GM23338 (cell line): ENCODE data around the gene KLHL1. TPM values are rescaled to one million over a fixed set of nuclear protein-coding genes. Genes with fewer than 3 reads are reported as not detected.

ENCODE experiments used
- ATAC-seq: fragments of 200-7000 bp; cut with Tn5 transposase; 3 replicates; pipeline ENCODE4 v1.9.1; 2020
- DNase-seq: peaks from one replicate; pipeline ENCODE4 v3.0.0-alpha.2; 2015; ENCODE audit warnings: low spot score
- H2AFZ ChIP-seq: fragments of 200-600 bp; sonication (generic); 2 replicates; pipeline ENCODE4 v1.8.0; 2016; ENCODE audit warnings: antibody characterized with exemption, mild to moderate bottlenecking, moderate library complexity
- H3F3A ChIP-seq: fragments of 200-600 bp; sonication (generic); replicated peaks from 2 replicates; pipeline ENCODE4 v1.8.0; 2017; ENCODE audit warnings: antibody characterized with exemption, mixed run types, low read depth
- H3K27ac ChIP-seq: fragments of 200-600 bp; sonication (generic); 2 replicates; pipeline ENCODE4 v1.6.1; 2016; ENCODE audit warnings: low read depth
- H3K27me3 ChIP-seq: fragments of 200-600 bp; sonication (generic); 2 replicates; pipeline ENCODE4 v1.8.0; 2016; ENCODE audit warnings: mild to moderate bottlenecking, mixed run types, moderate library complexity; ENCODE audit not compliant: insufficient read depth
- H3K36me3 ChIP-seq: fragments of 200-600 bp; sonication (generic); 2 replicates; pipeline ENCODE4 v1.8.0; 2016; ENCODE audit warnings: mild to moderate bottlenecking; ENCODE audit not compliant: insufficient read depth
- H3K4me1 ChIP-seq: fragments of 200-600 bp; sonication (generic); 2 replicates; pipeline ENCODE4 v1.8.0; 2016; ENCODE audit warnings: mild to moderate bottlenecking, moderate library complexity; ENCODE audit not compliant: insufficient read depth
- H3K4me2 ChIP-seq: fragments of 200-600 bp; sonication (generic); 2 replicates; pipeline ENCODE4 v1.7.1; 2017; ENCODE audit warnings: mixed run types
- H3K4me3 ChIP-seq: fragments of 200-600 bp; sonication (generic); 2 replicates; pipeline ENCODE4 v1.6.1; 2016; ENCODE audit warnings: mixed run types
- H3K79me2 ChIP-seq: fragments of 200-600 bp; sonication (generic); replicated peaks from 2 replicates; pipeline ENCODE4 v1.8.0; 2017; ENCODE audit warnings: mild to moderate bottlenecking; ENCODE audit not compliant: insufficient read depth
- H3K9me2 ChIP-seq: fragments of 200-600 bp; sonication (generic); 2 replicates; pipeline ENCODE4 v1.8.0; 2017; ENCODE audit not compliant: insufficient read depth
- H4K20me1 ChIP-seq: fragments of 200-600 bp; sonication (generic); replicated peaks from 2 replicates; pipeline ENCODE4 v1.8.0; 2017; ENCODE audit warnings: mild to moderate bottlenecking; ENCODE audit not compliant: insufficient read depth
- H3K27ac Mint-ChIP-seq: 2 replicates; pipeline ENCODE4 v1.8.0; 2020; ENCODE audit warnings: inconsistent platforms, mild to moderate bottlenecking, moderate library complexity, mixed read lengths
- H3K27me3 Mint-ChIP-seq: 3 replicates; pipeline ENCODE4 v1.8.0; 2022; ENCODE audit warnings: low read depth, mild to moderate bottlenecking, moderate library complexity, mixed read lengths, inconsistent platforms; ENCODE audit not compliant: insufficient read depth, poor library complexity
- H3K36me3 Mint-ChIP-seq: 3 replicates; pipeline ENCODE4 v1.8.0; 2021; ENCODE audit warnings: low read depth, mild to moderate bottlenecking, inconsistent platforms, moderate library complexity, mixed read lengths
- H3K4me1 Mint-ChIP-seq: 3 replicates; pipeline ENCODE4 v1.8.0; 2020; ENCODE audit warnings: mild to moderate bottlenecking, inconsistent platforms, mixed read lengths
- H3K4me3 Mint-ChIP-seq: 3 replicates; pipeline ENCODE4 v1.8.0; 2021; ENCODE audit warnings: moderate library complexity, mild to moderate bottlenecking, inconsistent platforms, mixed read lengths
- H3K9me3 Mint-ChIP-seq: 3 replicates; pipeline ENCODE4 v1.8.0; 2020; ENCODE audit warnings: moderate library complexity, mild to moderate bottlenecking, inconsistent platforms, mixed read lengths
- CREB1 ChIP-seq: fragments of 250-450 bp; sonication (Bioruptor Pico); IDR thresholded peaks from 2 replicates; pipeline ENCODE4 v1.5.0; 2020; ENCODE audit warnings: low read depth, mild to moderate bottlenecking, moderate library complexity
- CTCF ChIP-seq, 2 experiments: fragments of 200-600 bp in 1 of 2; sonication (generic) in 1 of 2; conservative IDR thresholded peaks; 2 replicates each; pipeline versions ENCODE4 v1.5.1 to v1.6.1; 2016 to 2017; ENCODE audit warnings: antibody characterized with exemption in 2 of 2, low read depth in 2 of 2, mild to moderate bottlenecking in 2 of 2, moderate library complexity in 1 of 2
- ETS1 ChIP-seq: IDR thresholded peaks from 2 replicates; pipeline ENCODE4 v1.6.1; 2016; ENCODE audit warnings: antibody characterized with exemption
- EZH2 ChIP-seq: fragments of 200-600 bp; sonication (generic); IDR thresholded peaks from one replicate; pipeline ENCODE4 v1.8.0; 2017; ENCODE audit warnings: antibody characterized with exemption, mild to moderate bottlenecking, low read depth; ENCODE audit not compliant: unreplicated experiment
- EZH2phosphoT487 ChIP-seq: fragments of 200-600 bp; sonication (generic); IDR thresholded peaks from one replicate; pipeline ENCODE4 v1.8.1; 2018; ENCODE audit warnings: antibody characterized with exemption; ENCODE audit not compliant: unreplicated experiment
- JUNB ChIP-seq: IDR thresholded peaks from one replicate; pipeline ENCODE4 v1.6.1; 2016; ENCODE audit warnings: antibody characterized with exemption; ENCODE audit not compliant: unreplicated experiment
- NANOG ChIP-seq: IDR thresholded peaks from 2 replicates; pipeline ENCODE4 v1.6.1; 2016; ENCODE audit warnings: antibody characterized with exemption, borderline replicate concordance
- POLR2AphosphoS5 ChIP-seq: IDR thresholded peaks from 2 replicates; pipeline ENCODE4 v1.6.1; 2016; ENCODE audit warnings: antibody characterized with exemption, low read depth
- REST ChIP-seq: IDR thresholded peaks from one replicate; pipeline ENCODE4 v1.6.1; 2018; ENCODE audit warnings: antibody characterized with exemption; ENCODE audit not compliant: unreplicated experiment
- STAT1 ChIP-seq: IDR thresholded peaks from one replicate; pipeline ENCODE4 v1.6.1; 2016; ENCODE audit warnings: antibody characterized with exemption; ENCODE audit not compliant: unreplicated experiment
- ZNF114 ChIP-seq: fragments of 250-450 bp; sonication (Bioruptor Pico); IDR thresholded peaks from 2 replicates; pipeline ENCODE4 v1.5.0; 2020; ENCODE audit warnings: mild to moderate bottlenecking, moderate library complexity
- ZNF331 ChIP-seq: fragments of 250-450 bp; sonication (Bioruptor Pico); IDR thresholded peaks from 2 replicates; pipeline ENCODE4 v1.5.0; 2020; ENCODE audit warnings: low read depth, mild to moderate bottlenecking, moderate library complexity
- ZNF462 ChIP-seq: fragments of 250-450 bp; sonication (Bioruptor Pico); IDR thresholded peaks from 2 replicates; pipeline ENCODE4 v1.5.0; 2020; ENCODE audit warnings: mild to moderate bottlenecking, moderate library complexity
- polyA plus RNA-seq: library from polyadenylated mRNA; unstranded; fragments of >200 nt; fragmentation: Nextera tagmentation; extraction: Ambion mirVana; gene quantifications from 2 replicates; pipeline ENCODE4 v1.2.1, GENCODE V29; 2016
- total RNA-seq: library from RNA; depleted of rRNA; stranded (reverse); fragments of >200 nt; shearing (Covaris generic); gene quantifications from 2 replicates; pipeline ENCODE4 v1.2.3, GENCODE V29; 2014

Gene KLHL1
- total and polyA plus RNA-seq, 2 experiments from 2014 or later, result not detected

GRCh38 chr13:70014337-70014736, 93.9 kb downstream of the KLHL1 start:
- H3K9me2 ChIP-seq, result no peaks in the 10 kb centered on the region
- Mint-ChIP-seq H3K36me3 (peaks cover 15% of the 10 kb centered on the region), H3K27me3 (no peaks in the 10 kb centered on the region), H3K4me3 (no peak overlapping the region), H3K9me3 (peaks cover 15% of the 10 kb centered on the region), H3K4me1 (no peaks in the 10 kb centered on the region), H3K27ac (no peak overlapping the region)
- no peaks in the 10 kb centered on the region for H3K27me3 ChIP-seq
- H4K20me1 ChIP-seq, result no peaks in the 10 kb centered on the region
- DNase-seq (no peak), ATAC-seq (no peak)
- no peak overlapping the region for H3K4me3 ChIP-seq
- H3K27ac ChIP-seq, result no peak overlapping the region
- H3K36me3 ChIP-seq, result no peaks in the 10 kb centered on the region
- H3F3A ChIP-seq, result no peaks in the 10 kb centered on the region
- no peak overlapping the region for H2AFZ ChIP-seq
- no peaks in the 10 kb centered on the region for H3K79me2 ChIP-seq
- TF ChIP-seq POLR2AphosphoS5 (no peak), CTCF (conservative IDR thresholded peaks at IDR 0.05; ENCODE audit: low read depth in 2 of 2) (no peak), STAT1 (no peak), REST (no peak), EZH2phosphoT487 (no peak), ZNF114 (CRISPR knock-in tag) (no peak), ZNF462 (no peak), NANOG (no peak), ETS1 (no peak), JUNB (no peak), EZH2 (no peak), CREB1 (CRISPR knock-in tag) (no peak), ZNF331 (CRISPR knock-in tag) (no peak)
- H3K4me1 ChIP-seq, result no peaks in the 10 kb centered on the region
- no peak overlapping the region for H3K4me2 ChIP-seq
